Esophagus squamous epithelium (tissue), 4 donors: ENCODE results near the gene GNAL.

Experiments used
- POLR2A ChIP-seq, 4 donors: fragments of 450-650 bp; IDR thresholded peaks; one replicate each; pipeline ENCODE4 v1.6.1; 2017; ENCODE audit warnings: antibody characterized with exemption in 4 of 4, mild to moderate bottlenecking in 4 of 4, moderate library complexity in 3 of 4
- TF ChIP-seq, protein P1 (sequence below), 6 experiments: fragments of 450-650 bp in 4 of 6; fragments of 200-600 bp in 2 of 6; sonication (generic) in 2 of 6; IDR thresholded peaks; one replicate each; pipeline ENCODE4 v1.5.1; 2016 to 2019; ENCODE audit warnings: antibody characterized with exemption in 6 of 6, mild to moderate bottlenecking in 4 of 6, moderate library complexity in 4 of 6

DNA sequence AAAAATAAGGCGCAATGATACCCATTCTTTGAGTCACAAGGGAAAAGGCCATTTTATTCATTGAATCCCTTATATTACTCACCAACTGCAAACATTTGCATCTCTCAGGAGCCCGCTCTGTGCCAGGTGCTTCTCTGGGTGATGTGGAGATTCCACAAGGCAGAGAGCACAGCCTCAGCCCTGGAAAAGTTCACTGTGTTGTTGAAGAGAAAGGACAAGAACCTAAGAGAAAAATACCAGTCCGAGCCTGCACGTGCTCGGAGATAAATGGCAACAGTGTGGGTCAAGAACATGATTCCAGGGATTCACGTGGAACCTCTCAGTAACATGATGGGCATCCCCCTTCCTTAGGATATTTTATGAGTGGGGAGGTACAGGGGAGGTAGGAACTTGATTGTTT, 11.8 kb downstream of the GNAL start:
- TF ChIP-seq, protein P1, sequence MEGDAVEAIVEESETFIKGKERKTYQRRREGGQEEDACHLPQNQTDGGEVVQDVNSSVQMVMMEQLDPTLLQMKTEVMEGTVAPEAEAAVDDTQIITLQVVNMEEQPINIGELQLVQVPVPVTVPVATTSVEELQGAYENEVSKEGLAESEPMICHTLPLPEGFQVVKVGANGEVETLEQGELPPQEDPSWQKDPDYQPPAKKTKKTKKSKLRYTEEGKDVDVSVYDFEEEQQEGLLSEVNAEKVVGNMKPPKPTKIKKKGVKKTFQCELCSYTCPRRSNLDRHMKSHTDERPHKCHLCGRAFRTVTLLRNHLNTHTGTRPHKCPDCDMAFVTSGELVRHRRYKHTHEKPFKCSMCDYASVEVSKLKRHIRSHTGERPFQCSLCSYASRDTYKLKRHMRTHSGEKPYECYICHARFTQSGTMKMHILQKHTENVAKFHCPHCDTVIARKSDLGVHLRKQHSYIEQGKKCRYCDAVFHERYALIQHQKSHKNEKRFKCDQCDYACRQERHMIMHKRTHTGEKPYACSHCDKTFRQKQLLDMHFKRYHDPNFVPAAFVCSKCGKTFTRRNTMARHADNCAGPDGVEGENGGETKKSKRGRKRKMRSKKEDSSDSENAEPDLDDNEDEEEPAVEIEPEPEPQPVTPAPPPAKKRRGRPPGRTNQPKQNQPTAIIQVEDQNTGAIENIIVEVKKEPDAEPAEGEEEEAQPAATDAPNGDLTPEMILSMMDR (IDR thresholded peaks at IDR 0.05) = no peak
- TF ChIP-seq POLR2A (IDR thresholded peaks at IDR 0.05) = no peak
